GM12878 (cell line): ENCODE results near the gene MS4A7. TPM values are rescaled to one million over a fixed set of nuclear protein-coding genes. Genes with fewer than 3 reads are reported as not detected.

Experiments used
- ATAC-seq: fragments of 200-7000 bp; cut with Tn5 transposase; 3 replicates; pipeline ENCODE4 v1.9.1; 2020; ENCODE audit warnings: mild to moderate bottlenecking, moderate library complexity
- BruUV-seq: library from RNA; stranded (reverse); fragments of 400-500 nt; replicated peaks from 2 replicates; lab custom pipeline; 2021; lab: Mats Ljungman, UMichigan
- CTCF ChIA-PET: fragments of 300-600 bp; sonication (Branson Sonifier 250); formaldehyde crosslinking; extraction: SDS; loops from one replicate; lab custom pipeline; 2021; ENCODE audit warnings: inconsistent platforms; lab: Yijun Ruan, JAX
- POLR2A ChIA-PET: fragments of 350-600 bp; formaldehyde crosslinking; extraction: SDS; loops from one replicate; lab custom pipeline; 2021; ENCODE audit warnings: inconsistent platforms; lab: Charles Lee
- RAD21 ChIA-PET: fragments of 300-600 bp; sonication (Branson Sonifier 250); formaldehyde crosslinking; loops from one replicate; lab custom pipeline; 2023; ENCODE audit warnings: antibody characterized with exemption; ENCODE audit not compliant: unreplicated experiment; lab: Charles Lee
- SMC1A ChIA-PET: fragments of 300-600 bp; sonication (Branson Sonifier 250); formaldehyde crosslinking; loops from one replicate; lab custom pipeline; 2023; ENCODE audit not compliant: unreplicated experiment, uncharacterized antibody; lab: Charles Lee
- DNase-seq: peaks from one replicate; pipeline ENCODE4 v3.0.0-alpha.2; 2011; ENCODE audit warnings: low read depth, low spot score
- FAIRE-seq: peaks from 3 replicates; lab custom pipeline; 2011; peaks lifted over from hg19 to GRCh38; lab: Jason Lieb, UNC
- H2AFZ ChIP-seq: 2 replicates; pipeline ENCODE4 v1.6.0; 2011; ENCODE audit warnings: low read depth, low read length, control low read depth; ENCODE audit not compliant: control insufficient read depth
- H3K27ac ChIP-seq: 2 replicates; pipeline ENCODE4 v1.5.1; 2011; ENCODE audit warnings: control low read depth; ENCODE audit not compliant: control insufficient read depth, insufficient read depth
- H3K27me3 ChIP-seq, 2 experiments: replicated peaks in 1 of 2; 2 replicates each; pipeline versions ENCODE4 v1.6.0 to v1.6.1; 2011; ENCODE audit warnings: low read length in 1 of 2; ENCODE audit not compliant: control insufficient read depth in 2 of 2, insufficient read depth in 2 of 2
- H3K36me3 ChIP-seq, 2 experiments: 2 replicates each; pipeline ENCODE4 v1.5.1; 2011; ENCODE audit warnings: low read length in 1 of 2; ENCODE audit not compliant: control insufficient read depth in 2 of 2, insufficient read depth in 2 of 2
- H3K4me1 ChIP-seq: 2 replicates; pipeline ENCODE4 v1.6.1; 2011; ENCODE audit warnings: mild to moderate bottlenecking, low read length, moderate library complexity, mixed read lengths; ENCODE audit not compliant: control insufficient read depth, insufficient read depth
- H3K4me2 ChIP-seq: 2 replicates; pipeline ENCODE4 v1.6.0; 2011; ENCODE audit warnings: control low read depth; ENCODE audit not compliant: control insufficient read depth, insufficient read depth
- H3K4me3 ChIP-seq: fragments of 200-600 bp; sonication (generic); 2 replicates; pipeline ENCODE4 v1.5.1; 2016
- H3K79me2 ChIP-seq: 2 replicates; pipeline ENCODE4 v1.6.0; 2011; ENCODE audit warnings: low read length; ENCODE audit not compliant: control insufficient read depth, insufficient read depth
- H3K9ac ChIP-seq: 2 replicates; pipeline ENCODE4 v1.8.0; 2011; ENCODE audit warnings: low read length, control low read depth, mixed read lengths; ENCODE audit not compliant: control insufficient read depth, insufficient read depth
- H3K9me3 ChIP-seq: replicated peaks from 3 replicates; pipeline ENCODE4 v1.5.1; 2011; ENCODE audit warnings: mild to moderate bottlenecking, low read length; ENCODE audit not compliant: control insufficient read depth, insufficient read depth
- H4K20me1 ChIP-seq: 2 replicates; pipeline ENCODE4 v1.6.0; 2011; ENCODE audit not compliant: control insufficient read depth, insufficient read depth
- CHD1 ChIP-seq: IDR thresholded peaks from 2 replicates; pipeline ENCODE4 v1.6.1; 2012; ENCODE audit warnings: low read depth, low read length, improper control_type of control experiment
- CHD4 ChIP-seq: fragments of 200-600 bp; sonication (generic); IDR thresholded peaks from 2 replicates; pipeline ENCODE4 v1.6.1; 2016; ENCODE audit warnings: mild to moderate bottlenecking
- E2F8 ChIP-seq: fragments of 450-650 bp; IDR thresholded peaks from 2 replicates; pipeline ENCODE4 v1.6.1; 2018; ENCODE audit warnings: mild to moderate bottlenecking, low read depth, moderate library complexity; ENCODE audit not compliant: partially characterized antibody
- EED ChIP-seq: sonication (generic); IDR thresholded peaks from 2 replicates; pipeline ENCODE4 v1.6.1; 2016; ENCODE audit warnings: antibody characterized with exemption, low read depth
- HDAC2 ChIP-seq: fragments of 200-600 bp; sonication (generic); IDR thresholded peaks from 2 replicates; pipeline ENCODE4 v1.6.1; 2017
- IKZF1 ChIP-seq: fragments of 450-650 bp; conservative IDR thresholded peaks from 2 replicates; pipeline ENCODE4 v1.6.1; 2017; ENCODE audit warnings: antibody characterized with exemption, mild to moderate bottlenecking
- JUNB ChIP-seq: IDR thresholded peaks from 2 replicates; pipeline ENCODE4 v1.6.1; 2016; ENCODE audit warnings: antibody characterized with exemption, mild to moderate bottlenecking
- MTA3 ChIP-seq: IDR thresholded peaks from 2 replicates; pipeline ENCODE4 v1.6.1; 2012; ENCODE audit warnings: low read length, inconsistent platforms, borderline replicate concordance
- NR2C1 ChIP-seq: fragments of 450-650 bp; IDR thresholded peaks from 2 replicates; pipeline ENCODE4 v1.6.1; 2017; ENCODE audit warnings: antibody characterized with exemption, mild to moderate bottlenecking, moderate library complexity
- NRF1 ChIP-seq: conservative IDR thresholded peaks from 2 replicates; pipeline ENCODE4 v1.6.1; 2011; ENCODE audit warnings: mild to moderate bottlenecking, low read depth, low read length, improper control_type of control experiment
- POLR2AphosphoS2 ChIP-seq: IDR thresholded peaks from 2 replicates; pipeline ENCODE4 v1.6.1; 2011; ENCODE audit warnings: low read depth, mild to moderate bottlenecking, low read length, improper control_type of control experiment, moderate library complexity
- SMAD1 ChIP-seq: fragments of 450-650 bp; IDR thresholded peaks from 2 replicates; pipeline ENCODE4 v1.6.1; 2018; ENCODE audit warnings: mild to moderate bottlenecking, low read depth; ENCODE audit not compliant: partially characterized antibody
- ZBTB40 ChIP-seq: fragments of 450-650 bp; IDR thresholded peaks from 2 replicates; pipeline ENCODE4 v1.6.1; 2016; ENCODE audit warnings: mild to moderate bottlenecking, moderate library complexity, borderline replicate concordance
- ZNF217 ChIP-seq: fragments of 450-650 bp; IDR thresholded peaks from 2 replicates; pipeline ENCODE4 v1.6.1; 2017; ENCODE audit warnings: antibody characterized with exemption, mild to moderate bottlenecking
- ZNF384 ChIP-seq: IDR thresholded peaks from 2 replicates; pipeline ENCODE4 v1.6.1; 2012; ENCODE audit warnings: low read depth, mild to moderate bottlenecking, low read length, improper control_type of control experiment, borderline replicate concordance
- WGBS: methylation state at CpG from one replicate; pipeline ENCODE4 v1.1.6; 2016; ENCODE audit warnings: low lambda C conversion rate; ENCODE audit not compliant: insufficient replicate concordance, insufficient coverage; ENCODE audit errors: missing lambda C conversion rate; 5-methylcytosine and 5-hydroxymethylcytosine counted together
- in situ Hi-C: fragments of 300-500 bp; cut with MboI; formaldehyde crosslinking; loops from 9 replicates; pipeline ENCODE4 v1.14.3; 2018; ENCODE audit warnings: mixed read lengths
- intact Hi-C: fragments of 100-400 bp; cut with micrococcal nuclease; formaldehyde crosslinking; loops from one replicate; pipeline ENCODE4 v1.14.2; 2022; ENCODE audit not compliant: unreplicated experiment
- polyA plus RNA-seq, 11 experiments: library from polyadenylated mRNA; depleted of rRNA in 4 of 11; unstranded in 6 of 11; stranded (reverse) in 5 of 11; fragments of >200 nt; fragmentation: Nextera tagmentation in 4 of 11; fragmentation: Illumina TruSeq in 1 of 11; extraction: Ambion mirVana in 4 of 11; extraction: Trizol in 1 of 11; gene quantifications; 1 replicate in 1 of 11; 2 replicates in 10 of 11; pipeline versions ENCODE4 v1.2.1 to v1.2.3, GENCODE V29; 2011 to 2016; ENCODE audit warnings: inconsistent platforms in 2 of 11, missing spikeins in 2 of 11, low read depth in 1 of 11
- total RNA-seq, 4 experiments: library from RNA; depleted of rRNA in 3 of 4; stranded (reverse); fragments of >200 nt in 3 of 4; fragmentation: Illumina TruSeq in 1 of 4; extraction: Trizol in 1 of 4; gene quantifications; 2 replicates each; pipeline versions ENCODE4 v1.2.1 to v1.2.3, GENCODE V29; 2013 to 2021

The MS4A7 gene
- total and polyA plus RNA-seq, 10 of the 15 experiments (the other 5 are each of a cell fraction or from before 2014, with no cell fraction given): 1.7 to 17.0 (median 3.7) TPM

- no peaks in the 10 kb centered on the region for H4K20me1 ChIP-seq
- H3K4me2 ChIP-seq: no peak overlapping the region
- H3K27ac ChIP-seq: no peak overlapping the region
- in situ Hi-C loops (loop anchor here (10.0 kb wide), 3 partner anchors 103 to 403 kb away; no protein-coding TSS in a partner anchor), intact Hi-C loops (loop anchor here (5.0 kb wide), 1 partner anchor 270 kb away; no protein-coding TSS in a partner anchor)
- ChIA-PET SMC1A (interaction anchor here (1.1 to 11.3 kb wide), 24 partner anchors 9 to 272 kb away, joined by 3 to 298 read pairs (median 14); partner anchors contain the start of genes MS4A1 and MS4A7), POLR2A (interaction anchor here (2.4 kb wide), 1 partner anchor 94 kb away, joined by 15 read pairs; the partner anchor contains the start of gene MS4A1), CTCF (interaction anchor here (0.8 to 8.3 kb wide), 18 partner anchors 11 to 401 kb away, joined by 3 to 190 read pairs (median 17); partner anchors contain the start of gene MS4A1), RAD21 (interaction anchor here (0.6 to 6.7 kb wide), 14 partner anchors 13 to 414 kb away, joined by 3 to 195 read pairs (median 18); partner anchors contain the start of gene MS4A1)
- H3K79me2 ChIP-seq: peaks cover 2% of the 10 kb centered on the region
- DNase-seq (no peak), ATAC-seq (no peak), FAIRE-seq (no peak)
- H3K36me3 ChIP-seq: no peaks in the 10 kb centered on the region
- H3K9ac ChIP-seq: no peak overlapping the region
- H3K9me3 ChIP-seq: peaks cover 15% of the 10 kb centered on the region; the same call in 2 of the 3 replicates
- 0% methylated on average over 1 of the region's 1 CpG for WGBS
- H3K27me3 ChIP-seq: no peaks in the 10 kb centered on the region
- H2AFZ ChIP-seq: no peak overlapping the region
- no TSS peak for BruUV-seq
- no peak for TF ChIP-seq POLR2AphosphoS2
- no peak for TF ChIP-seq MTA3
- TF ChIP-seq NRF1: no peak
- no peak for TF ChIP-seq NR2C1
- no peak for TF ChIP-seq SMAD1
- no peak for TF ChIP-seq ZNF384
- no peak for TF ChIP-seq ZNF217
- no peak for TF ChIP-seq IKZF1
- TF ChIP-seq E2F8: no peak
- no peak for TF ChIP-seq EED
- no peak for TF ChIP-seq CHD1
- TF ChIP-seq JUNB: no peak
- no peak for TF ChIP-seq ZBTB40
- no peak for TF ChIP-seq CHD4
- no peak for TF ChIP-seq HDAC2
- H3K4me1 ChIP-seq: peaks cover 9% of the 10 kb centered on the region; the same call in 1 of the 2 replicates
- H3K4me3 ChIP-seq: no peak overlapping the region
Observed at GRCh38 chr11:60362241-60362640, 16.1 kb upstream of the MS4A7 start.
